ENCODE measurements around the gene CYP11A1. TPM values are rescaled to one million over a fixed set of nuclear protein-coding genes. Genes with fewer than 3 reads are reported as not detected.
A peak's percentile ranks its signal among the peaks of the same experiment; 100 is the strongest.

CYP11A1 gene
- under 1 TPM; 0.29 to 0.31 TPM for total RNA-seq

- Mint-ChIP-seq H3K27me3 (peaks cover 28% of the 10 kb centered on the region), H3K4me1 (ENCODE audit: low read depth) (peaks cover 3% of the 10 kb centered on the region), H3K36me3 (ENCODE audit: low read depth) (no peaks in the 10 kb centered on the region), H3K4me3 (no peak within 1 kb of the TSS), H3K9me3 (no peaks in the 10 kb centered on the region), H3K27ac (no peak within 1 kb of the TSS)
- POLR2A ChIA-PET: interaction anchor here (0.6 kb wide), 1 partner anchor 12 kb away, joined by 4 read pairs; no protein-coding TSS in a partner anchor
- DNase-seq (no peak), ATAC-seq (no peak)
- CTCF ChIA-PET: interaction anchor here (0.7 to 1.5 kb wide), 4 partner anchors 7 to 254 kb away, joined by 3 to 4 read pairs (median 3); no protein-coding TSS in a partner anchor
- intact Hi-C loops (cut with micrococcal nuclease): no loop called here
- TF ChIP-seq CTCF (IDR thresholded peaks at IDR 0.05): no peak
Measured at GRCh38 chr15:74367296-74367854, at the start of gene CYP11A1. TSS of gene CYP11A1 (minus strand) at chr15:74367646. CDS start at chr15:74367585, 61 bp downstream.

- Mint-ChIP-seq H3K9me3 (no peaks in the 10 kb centered on the region), H3K27ac (no peak overlapping the region), H3K27me3 (no peaks in the 10 kb centered on the region), H3K4me1 (ENCODE audit: low read depth) (peaks cover 44% of the 10 kb centered on the region), H3K36me3 (ENCODE audit: low read depth) (peaks cover 52% of the 10 kb centered on the region), H3K4me3 (no peak overlapping the region)
- no peak for TF ChIP-seq CTCF (IDR thresholded peaks at IDR 0.05)
- no peak for ATAC-seq
- DNase-seq: no peak
- CTCF ChIA-PET: no interaction called here
- intact Hi-C loops (cut with micrococcal nuclease): no loop called here
- POLR2A ChIA-PET: interaction anchor here (1.5 kb wide), 1 partner anchor 15 kb away, joined by 4 read pairs; no protein-coding TSS in a partner anchor
Measured at GRCh38 chr15:74417225-74417624, 49.8 kb upstream of the CYP11A1 start.

- Mint-ChIP-seq H3K9me3 (no peaks in the 10 kb centered on the region), H3K4me3 (no peak overlapping the region), H3K4me1 (ENCODE audit: low read depth) (peaks cover 36% of the 10 kb centered on the region), H3K27me3 (no peaks in the 10 kb centered on the region), H3K27ac (peak overlapping the region; percentile 46), H3K36me3 (ENCODE audit: low read depth) (peaks cover 60% of the 10 kb centered on the region)
- ATAC-seq (no peak), DNase-seq (no peak)
- ChIA-PET POLR2A (interaction anchor here (1.9 kb wide), 1 partner anchor 13 kb away, joined by 5 read pairs; no protein-coding TSS in a partner anchor), CTCF (no interaction called here)
- intact Hi-C loops (cut with micrococcal nuclease): no loop called here
- no peak for TF ChIP-seq CTCF (IDR thresholded peaks at IDR 0.05)
Measured at GRCh38 chr15:74415966-74416916, 48.8 kb upstream of the CYP11A1 start.

GRCh38 chr15:74414603-74415338, 47.3 kb upstream of the CYP11A1 start:
- intact Hi-C loops (cut with micrococcal nuclease): no loop called here
- Mint-ChIP-seq H3K4me1 (ENCODE audit: low read depth) (peaks cover 22% of the 10 kb centered on the region), H3K27me3 (no peaks in the 10 kb centered on the region), H3K36me3 (ENCODE audit: low read depth) (peaks cover 62% of the 10 kb centered on the region), H3K27ac (no peak overlapping the region), H3K4me3 (no peak overlapping the region), H3K9me3 (no peaks in the 10 kb centered on the region)
- POLR2A ChIA-PET: interaction anchor here (1.9 kb wide), 1 partner anchor 12 kb away, joined by 5 read pairs; no protein-coding TSS in a partner anchor
- DNase-seq (no peak), ATAC-seq (no peak)
- CTCF ChIA-PET: interaction anchor here (2.5 kb wide), 1 partner anchor 32 kb away, joined by 8 read pairs; no protein-coding TSS in a partner anchor
- no peak for TF ChIP-seq CTCF (IDR thresholded peaks at IDR 0.05)

All from activated CD8-positive, alpha-beta T cell treated with anti-CD3 and anti-CD28 coated beads for 36 hours (primary cell).